Testis (tissue), 2 donors: ENCODE measurements around the gene RGS17.

Source experiments
- POLR2A ChIP-seq: fragments of 450-650 bp; IDR thresholded peaks from one replicate; pipeline ENCODE4 v1.6.1; 2017; ENCODE audit warnings: antibody characterized with exemption, mild to moderate bottlenecking, moderate library complexity
- TF ChIP-seq, protein P1 (sequence below), 3 experiments: fragments of 450-650 bp in 2 of 3; fragments of 200-600 bp in 1 of 3; sonication (generic) in 1 of 3; IDR thresholded peaks; one replicate each; pipeline ENCODE4 v1.5.1; 2016 to 2019; ENCODE audit warnings: antibody characterized with exemption in 3 of 3, mild to moderate bottlenecking in 2 of 3, moderate library complexity in 1 of 3

DNA sequence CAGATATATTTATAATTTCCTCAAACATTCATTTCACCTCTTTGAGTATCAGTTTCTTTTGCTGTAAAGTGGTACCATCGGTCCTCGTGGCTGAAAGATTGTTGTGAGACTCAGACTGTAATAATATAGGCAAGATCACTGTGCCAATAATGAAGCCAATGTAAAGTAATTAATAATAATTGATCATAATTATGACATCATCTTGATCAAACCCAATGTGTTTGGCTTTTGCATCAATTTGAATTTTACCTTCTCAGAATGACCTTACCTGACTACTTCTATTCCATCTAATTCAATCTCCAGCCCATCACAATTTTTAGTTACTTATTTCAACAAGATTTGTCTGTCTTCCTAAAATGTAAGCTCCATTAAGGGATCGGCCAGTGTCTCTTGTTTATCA, 112.7 kb downstream of the RGS17 start:
- TF ChIP-seq, protein P1, sequence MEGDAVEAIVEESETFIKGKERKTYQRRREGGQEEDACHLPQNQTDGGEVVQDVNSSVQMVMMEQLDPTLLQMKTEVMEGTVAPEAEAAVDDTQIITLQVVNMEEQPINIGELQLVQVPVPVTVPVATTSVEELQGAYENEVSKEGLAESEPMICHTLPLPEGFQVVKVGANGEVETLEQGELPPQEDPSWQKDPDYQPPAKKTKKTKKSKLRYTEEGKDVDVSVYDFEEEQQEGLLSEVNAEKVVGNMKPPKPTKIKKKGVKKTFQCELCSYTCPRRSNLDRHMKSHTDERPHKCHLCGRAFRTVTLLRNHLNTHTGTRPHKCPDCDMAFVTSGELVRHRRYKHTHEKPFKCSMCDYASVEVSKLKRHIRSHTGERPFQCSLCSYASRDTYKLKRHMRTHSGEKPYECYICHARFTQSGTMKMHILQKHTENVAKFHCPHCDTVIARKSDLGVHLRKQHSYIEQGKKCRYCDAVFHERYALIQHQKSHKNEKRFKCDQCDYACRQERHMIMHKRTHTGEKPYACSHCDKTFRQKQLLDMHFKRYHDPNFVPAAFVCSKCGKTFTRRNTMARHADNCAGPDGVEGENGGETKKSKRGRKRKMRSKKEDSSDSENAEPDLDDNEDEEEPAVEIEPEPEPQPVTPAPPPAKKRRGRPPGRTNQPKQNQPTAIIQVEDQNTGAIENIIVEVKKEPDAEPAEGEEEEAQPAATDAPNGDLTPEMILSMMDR (IDR thresholded peaks at IDR 0.05): no peak
- no peak for TF ChIP-seq POLR2A
